Omental fat pad (tissue), 4 donors: ENCODE data around the gene VPS37B. TPM values are rescaled to one million over a fixed set of nuclear protein-coding genes. Genes with fewer than 3 reads are reported as not detected.

Experiments used
- ATAC-seq: fragments of 150-250 bp; one replicate; pipeline ENCODE4 v1.9.1; 2016; ENCODE audit warnings: mild to moderate bottlenecking, moderate library complexity; ENCODE audit not compliant: low FRiP score
- DNase-seq: peaks from one replicate; pipeline ENCODE4 v3.0.0-alpha.2; 2019; ENCODE audit warnings: low spot score
- total RNA-seq, 4 donors: library from RNA; depleted of rRNA; stranded (reverse); fragments of >200 nt; gene quantifications; one replicate each; pipeline ENCODE4 v1.1.0, GENCODE V29; 2016
- TF ChIP-seq, protein P1 (sequence below), 3 donors: fragments of 450-650 bp; IDR thresholded peaks; one replicate each; pipeline ENCODE4 v1.5.1; 2016 to 2017; ENCODE audit warnings: antibody characterized with exemption in 3 of 3, mild to moderate bottlenecking in 3 of 3, moderate library complexity in 2 of 3

VPS37B gene
- total RNA-seq, 4 donors from 2014 or later = 20.7 to 45.0 (median 35.2) TPM

DNA sequence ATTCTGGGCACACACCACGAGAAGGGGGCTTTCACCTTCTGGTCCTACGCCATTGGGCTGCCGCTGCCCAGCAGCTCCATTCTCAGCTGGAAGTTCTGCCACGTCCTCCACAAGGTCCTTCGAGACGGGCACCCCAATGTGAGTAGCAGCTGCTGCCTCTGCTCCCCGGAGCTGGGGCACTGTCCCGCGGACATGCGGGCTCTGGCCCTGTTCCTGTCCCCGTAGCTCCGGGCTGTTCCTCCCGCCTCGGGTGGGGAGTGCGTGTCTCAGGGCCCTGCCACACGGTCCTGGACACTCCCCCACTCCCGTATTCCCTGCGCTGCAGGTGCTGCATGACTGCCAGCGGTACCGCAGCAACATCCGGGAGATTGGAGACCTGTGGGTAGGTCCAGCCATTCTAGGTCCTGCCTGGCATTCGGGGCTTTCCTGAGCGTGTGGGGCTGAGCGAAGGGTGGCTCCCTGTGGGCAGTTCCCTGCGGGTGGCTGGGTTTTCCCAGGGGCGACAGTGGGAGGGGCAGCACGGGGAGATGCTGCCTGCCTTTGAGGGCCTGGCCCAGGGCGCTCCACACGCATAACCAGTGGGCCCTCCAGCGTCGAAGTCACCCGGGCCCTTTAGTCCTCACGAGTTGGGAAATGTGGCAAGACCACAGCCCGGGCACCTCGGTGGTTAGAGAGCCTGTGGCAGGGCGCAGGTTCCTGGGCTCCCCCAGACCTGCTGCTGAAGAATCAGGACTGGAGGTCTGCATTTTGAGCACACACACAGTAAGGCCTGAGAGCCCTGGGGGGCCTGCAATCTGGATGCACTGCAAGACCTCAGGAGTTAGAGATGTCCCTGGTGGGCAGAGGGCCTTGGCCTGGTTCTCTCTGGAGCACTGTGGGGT is 47.2 kb downstream of the VPS37B start:
- TF ChIP-seq, protein P1, sequence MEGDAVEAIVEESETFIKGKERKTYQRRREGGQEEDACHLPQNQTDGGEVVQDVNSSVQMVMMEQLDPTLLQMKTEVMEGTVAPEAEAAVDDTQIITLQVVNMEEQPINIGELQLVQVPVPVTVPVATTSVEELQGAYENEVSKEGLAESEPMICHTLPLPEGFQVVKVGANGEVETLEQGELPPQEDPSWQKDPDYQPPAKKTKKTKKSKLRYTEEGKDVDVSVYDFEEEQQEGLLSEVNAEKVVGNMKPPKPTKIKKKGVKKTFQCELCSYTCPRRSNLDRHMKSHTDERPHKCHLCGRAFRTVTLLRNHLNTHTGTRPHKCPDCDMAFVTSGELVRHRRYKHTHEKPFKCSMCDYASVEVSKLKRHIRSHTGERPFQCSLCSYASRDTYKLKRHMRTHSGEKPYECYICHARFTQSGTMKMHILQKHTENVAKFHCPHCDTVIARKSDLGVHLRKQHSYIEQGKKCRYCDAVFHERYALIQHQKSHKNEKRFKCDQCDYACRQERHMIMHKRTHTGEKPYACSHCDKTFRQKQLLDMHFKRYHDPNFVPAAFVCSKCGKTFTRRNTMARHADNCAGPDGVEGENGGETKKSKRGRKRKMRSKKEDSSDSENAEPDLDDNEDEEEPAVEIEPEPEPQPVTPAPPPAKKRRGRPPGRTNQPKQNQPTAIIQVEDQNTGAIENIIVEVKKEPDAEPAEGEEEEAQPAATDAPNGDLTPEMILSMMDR (IDR thresholded peaks at IDR 0.05) = no peak
- ATAC-seq (no peak), DNase-seq (no peak)

DNA sequence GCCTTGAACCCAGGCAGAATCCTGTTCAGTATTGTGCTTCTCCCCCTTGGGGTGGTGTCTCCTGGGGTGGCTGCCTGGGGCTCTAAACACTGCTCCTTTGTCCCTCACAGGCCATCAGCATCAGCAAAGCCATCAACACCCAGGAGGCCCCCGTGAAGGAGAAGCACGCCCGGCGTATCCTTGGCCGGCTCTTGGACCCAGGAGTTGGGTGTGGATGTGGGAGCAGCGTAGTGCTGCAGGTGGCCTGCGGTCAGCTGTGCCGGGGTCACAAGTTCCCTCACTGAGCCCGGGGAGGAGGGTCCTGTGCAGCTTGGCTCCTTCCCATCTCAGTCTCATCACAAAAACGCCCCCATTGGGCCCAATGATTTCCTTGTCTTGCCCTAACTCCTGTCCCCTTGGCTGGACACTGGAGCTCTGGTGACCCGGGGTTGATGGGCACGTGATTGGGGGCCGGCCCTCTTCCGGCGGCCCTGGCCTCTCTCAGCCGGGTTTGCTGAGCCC is 48.0 kb downstream of the VPS37B start:
- no peak for DNase-seq
- ATAC-seq = no peak
- TF ChIP-seq, protein P1 (IDR thresholded peaks at IDR 0.05) = no peak

- TF ChIP-seq, protein P1 (IDR thresholded peaks at IDR 0.05) = no peak
- no peak for ATAC-seq
Observed at GRCh38 chr12:122847516-122847836, 48.4 kb downstream of the VPS37B start.

GRCh38 chr12:122846622-122847515 is 49.1 kb downstream of the VPS37B start:
- TF ChIP-seq, protein P1 (IDR thresholded peaks at IDR 0.05) = no peak
- ATAC-seq (no peak), DNase-seq (no peak)

More at GRCh38 chr12:122847516-122847836, 48.4 kb downstream of the VPS37B start:
- no peak for DNase-seq

GRCh38 chr12:122845865-122846621 is 49.9 kb downstream of the VPS37B start:
- ATAC-seq (no peak), DNase-seq (no peak)
- TF ChIP-seq, protein P1 (IDR thresholded peaks at IDR 0.05) = no peak

DNA sequence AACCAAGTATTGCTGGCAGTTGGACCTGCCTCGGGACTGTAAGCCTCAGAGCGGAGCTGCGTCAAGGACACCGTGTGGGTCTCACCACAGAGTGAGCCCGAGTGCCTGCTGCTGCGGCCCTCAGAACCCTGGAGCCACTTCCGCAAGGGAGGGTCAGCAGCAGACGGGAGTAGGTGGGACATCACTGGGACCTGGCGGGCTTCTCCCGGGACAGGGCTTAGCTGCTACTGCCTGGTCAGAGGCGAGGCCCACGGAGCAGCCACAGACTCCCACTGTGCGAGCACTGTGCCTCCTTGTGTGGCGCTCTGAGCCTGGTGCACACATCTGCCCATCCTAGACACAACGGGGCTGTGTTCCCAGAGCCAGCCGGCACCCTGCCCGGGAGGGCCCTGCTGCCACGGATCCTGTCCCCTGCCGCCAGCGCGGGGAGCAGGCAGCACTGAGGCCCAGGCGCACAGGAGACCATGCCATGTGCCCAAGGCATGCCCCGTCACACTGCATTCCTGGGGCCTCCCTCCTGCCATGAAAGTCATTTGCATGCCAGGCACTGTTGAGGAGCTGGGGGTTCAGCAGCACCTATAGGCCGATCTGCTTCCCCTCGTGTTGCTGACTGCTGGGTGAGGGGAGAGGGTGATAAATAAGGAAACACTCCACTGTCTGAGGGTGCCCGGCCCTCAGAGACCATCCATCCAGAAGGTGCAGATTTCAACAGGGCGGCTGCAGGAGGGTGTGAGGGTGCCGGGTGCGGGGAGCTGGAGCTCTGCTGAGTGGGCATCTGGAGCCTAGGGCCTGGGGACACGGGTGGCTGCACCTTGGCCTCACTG is 50.7 kb downstream of the VPS37B start:
- DNase-seq (no peak), ATAC-seq (no peak)
- TF ChIP-seq, protein P1 (IDR thresholded peaks at IDR 0.05) = no peak
